Measurements from ENCODE around the gene C22orf23. TPM values are rescaled to one million over a fixed set of nuclear protein-coding genes. Genes with fewer than 3 reads are reported as not detected.

Gene C22orf23
- total RNA-seq, 2 experiments from 2014 or later: not detected

- Histone ChIP-seq H3K9me3 (ENCODE audit: control insufficient read depth in 1 of 2, insufficient read depth in 1 of 2, low read length in 2 of 2) (no peaks in the 10 kb centered on the region), H3K27ac (ENCODE audit: low read depth in 1 of 2, low read length in 2 of 2) (no peak overlapping the region), H3K4me1 (ENCODE audit: insufficient read depth, low read length) (no peaks in the 10 kb centered on the region), H3K36me3 (ENCODE audit: insufficient read depth, low read length) (peaks cover 23% of the 10 kb centered on the region), H3K27me3 (ENCODE audit: control insufficient read depth in 1 of 2, insufficient read depth in 2 of 2, low read length in 2 of 2) (no peaks in the 10 kb centered on the region), H3K4me3 (ENCODE audit: low read length) (no peak overlapping the region)
- Mint-ChIP-seq H3K4me1 (ENCODE audit: low read depth) (no peaks in the 10 kb centered on the region), H3K27me3 (no peaks in the 10 kb centered on the region), H3K27ac (no peak overlapping the region), H3K4me3 (no peak overlapping the region), H3K36me3 (ENCODE audit: low read depth) (peaks cover 27% of the 10 kb centered on the region), H3K9me3 (no peaks in the 10 kb centered on the region)
- intact Hi-C loops (cut with DNase I, micrococcal nuclease): no loop called here
- POLR2A ChIA-PET: no interaction called here
- CTCF ChIA-PET: no interaction called here
- no peak for ATAC-seq (ENCODE audit: poor library complexity)
- no peak for TF ChIP-seq CTCF (IDR thresholded peaks at IDR 0.05)
- no peak for DNase-seq
Measured at GRCh38 chr22:37943136-37943824, 10.1 kb downstream of the C22orf23 start.

- no peaks in the 10 kb centered on the region for H3K9me3 Mint-ChIP-seq
- H3K4me1 Mint-ChIP-seq (ENCODE audit: low read depth): no peaks in the 10 kb centered on the region
- DNase-seq (no peak), ATAC-seq (ENCODE audit: poor library complexity) (no peak)
- no peak overlapping the region for H3K4me3 Mint-ChIP-seq
- no peak overlapping the region for H3K27ac Mint-ChIP-seq
- Histone ChIP-seq H3K4me3 (ENCODE audit: low read length) (no peak overlapping the region), H3K27me3 (ENCODE audit: control insufficient read depth in 1 of 2, insufficient read depth in 2 of 2, low read length in 2 of 2) (no peaks in the 10 kb centered on the region), H3K9me3 (ENCODE audit: control insufficient read depth in 1 of 2, insufficient read depth in 1 of 2, low read length in 2 of 2) (no peaks in the 10 kb centered on the region), H3K4me1 (ENCODE audit: insufficient read depth, low read length) (no peaks in the 10 kb centered on the region), H3K27ac (ENCODE audit: low read depth in 1 of 2, low read length in 2 of 2) (no peak overlapping the region), H3K36me3 (ENCODE audit: insufficient read depth, low read length) (peaks cover 31% of the 10 kb centered on the region)
- ChIA-PET CTCF (no interaction called here), POLR2A (interaction anchor here (0.6 kb wide), 1 partner anchor 21 kb away, joined by 3 read pairs; no protein-coding TSS in a partner anchor)
- H3K27me3 Mint-ChIP-seq: no peaks in the 10 kb centered on the region
- H3K36me3 Mint-ChIP-seq (ENCODE audit: low read depth): peaks cover 35% of the 10 kb centered on the region
- no peak for TF ChIP-seq CTCF (IDR thresholded peaks at IDR 0.05)
- intact Hi-C loops (cut with DNase I, micrococcal nuclease): no loop called here
Measured at GRCh38 chr22:37942133-37942532, 11.3 kb downstream of the C22orf23 start.

- no peaks in the 10 kb centered on the region for H3K4me1 Mint-ChIP-seq (ENCODE audit: low read depth)
- no peak for TF ChIP-seq CTCF (IDR thresholded peaks at IDR 0.05)
- Histone ChIP-seq H3K36me3 (ENCODE audit: insufficient read depth, low read length) (peaks cover 34% of the 10 kb centered on the region), H3K4me1 (ENCODE audit: insufficient read depth, low read length) (no peaks in the 10 kb centered on the region), H3K27me3 (ENCODE audit: control insufficient read depth in 1 of 2, insufficient read depth in 2 of 2, low read length in 2 of 2) (no peaks in the 10 kb centered on the region), H3K9me3 (ENCODE audit: control insufficient read depth in 1 of 2, insufficient read depth in 1 of 2, low read length in 2 of 2) (no peaks in the 10 kb centered on the region), H3K27ac (ENCODE audit: low read depth in 1 of 2, low read length in 2 of 2) (no peak overlapping the region), H3K4me3 (ENCODE audit: low read length) (no peak overlapping the region)
- ATAC-seq (ENCODE audit: poor library complexity) (no peak), DNase-seq (no peak)
- ChIA-PET CTCF (no interaction called here), POLR2A (no interaction called here)
- H3K36me3 Mint-ChIP-seq (ENCODE audit: low read depth): peaks cover 35% of the 10 kb centered on the region
- no peaks in the 10 kb centered on the region for H3K9me3 Mint-ChIP-seq
- intact Hi-C loops (cut with DNase I, micrococcal nuclease): no loop called here
- no peak overlapping the region for H3K27ac Mint-ChIP-seq
- no peaks in the 10 kb centered on the region for H3K27me3 Mint-ChIP-seq
- no peak overlapping the region for H3K4me3 Mint-ChIP-seq
Measured at GRCh38 chr22:37940698-37941376, 12.6 kb downstream of the C22orf23 start.
